Lung microvascular endothelial cell (primary cell): ENCODE results near the gene UPK3A. TPM values are rescaled to one million over a fixed set of nuclear protein-coding genes. Genes with fewer than 3 reads are reported as not detected.
"Not testable (repeated sequence)": the region's sequence is repeated elsewhere in the genome, so short reads cannot be mapped to it uniquely, and the experiment has no call there.

Experiments used
- DNase-seq, 2 donors: peaks; one replicate each; pipeline versions ENCODE4 v3.0.0 to v3.0.0-alpha.2; 2010; ENCODE audit warnings: low read depth in 2 of 2
- total RNA-seq: library from RNA; depleted of rRNA; stranded (reverse); fragments of >200 nt; gene quantifications from 2 replicates; pipeline ENCODE4 v1.2.1, GENCODE V29; 2014

The UPK3A gene
- total RNA-seq, 1 donor from 2014 or later: not detected

DNA sequence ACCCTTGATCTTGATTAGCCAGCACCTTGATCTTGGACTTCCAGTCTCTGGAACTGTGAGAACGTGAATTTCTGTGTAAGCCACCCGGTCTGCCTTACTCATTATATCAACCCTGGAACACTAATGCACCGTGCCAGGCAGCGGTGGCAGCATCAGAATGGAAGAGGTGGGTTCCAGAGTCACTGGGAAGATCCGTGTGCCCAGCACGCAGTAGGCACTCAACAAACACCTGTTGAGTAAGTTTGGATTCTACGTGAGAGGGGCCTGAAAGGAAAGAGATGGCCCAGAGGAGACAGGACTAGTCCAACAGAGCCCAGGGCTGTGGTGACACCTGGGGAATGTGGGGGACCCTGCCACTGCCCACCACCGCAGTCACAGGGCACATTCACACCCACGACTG is 6.6 kb upstream of the UPK3A start:
- no peak for DNase-seq

DNA sequence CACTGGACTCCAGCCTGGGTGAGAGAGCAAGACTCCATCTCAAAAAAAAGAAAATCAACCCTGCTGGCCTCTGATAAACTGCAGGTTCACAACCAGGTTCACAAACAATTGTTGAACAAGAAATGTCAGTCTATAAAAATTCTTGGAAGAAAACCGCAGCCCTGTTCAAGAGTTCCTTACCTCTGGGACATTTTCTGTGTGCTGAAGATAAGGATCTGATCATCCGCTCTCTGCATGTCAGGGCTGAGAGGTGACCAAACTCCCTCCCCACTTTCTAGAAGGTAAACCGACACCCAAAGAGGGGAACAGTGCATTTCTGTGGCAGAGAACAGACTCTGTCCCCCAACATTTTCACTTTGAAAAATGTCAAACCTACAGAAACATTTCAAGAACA is 4.2 kb upstream of the UPK3A start:
- no peak for DNase-seq

DNA sequence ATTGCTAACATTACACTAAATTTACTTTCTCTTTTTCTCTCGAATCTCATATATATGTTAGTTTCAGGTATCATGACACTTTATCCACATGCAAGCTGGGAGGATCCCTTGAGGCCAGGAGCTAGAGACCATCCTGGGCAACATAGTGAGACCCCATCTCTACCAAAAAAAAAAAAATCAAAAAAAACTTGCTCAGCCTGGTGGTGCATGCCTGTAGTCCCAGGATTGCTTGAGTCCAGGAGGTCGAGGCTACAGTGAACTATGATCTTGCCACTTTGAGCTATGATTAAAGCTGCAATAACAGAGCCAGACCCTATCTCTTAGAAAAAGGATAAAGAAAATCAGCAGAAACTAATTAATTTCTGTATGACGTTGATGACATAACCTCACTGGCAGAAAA is 3.7 kb upstream of the UPK3A start:
- no peak for DNase-seq

DNA sequence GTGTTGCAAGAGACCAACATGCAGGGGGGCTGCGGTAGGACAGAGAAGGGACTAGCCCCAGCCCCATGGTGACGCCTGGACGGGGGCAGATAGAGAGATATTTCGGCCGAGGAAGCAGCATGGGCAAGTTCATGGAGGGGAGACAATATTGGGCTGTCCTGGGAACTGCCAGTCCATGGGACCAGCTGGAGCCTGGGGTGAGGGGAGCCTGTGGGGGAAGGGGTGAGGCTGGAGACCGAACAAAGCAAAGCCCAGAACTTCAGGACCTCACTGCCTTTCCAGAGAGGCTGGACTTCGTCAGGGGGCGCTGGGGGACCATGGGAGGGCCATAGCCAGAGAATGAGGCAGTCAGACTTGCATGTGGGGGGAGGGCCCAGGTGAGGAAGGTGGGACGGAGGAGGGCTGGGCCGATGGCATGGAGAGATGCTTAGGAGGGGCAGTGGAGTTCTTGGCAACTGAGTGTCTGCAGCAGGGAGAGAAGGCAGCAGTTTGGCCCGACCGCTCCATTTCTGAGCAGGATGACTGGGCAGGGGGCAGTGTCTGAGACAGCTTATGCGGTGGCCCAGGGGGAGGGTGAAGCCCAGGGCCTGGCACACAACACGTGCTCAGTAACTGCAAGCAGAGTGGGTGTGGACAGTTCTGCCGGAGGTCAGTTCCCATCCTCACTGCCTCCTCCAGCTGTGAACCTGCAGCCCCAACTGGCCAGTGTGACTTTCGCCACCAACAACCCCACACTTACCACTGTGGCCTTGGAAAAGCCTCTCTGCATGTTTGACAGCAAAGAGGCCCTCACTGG is 712 bp downstream of the UPK3A start:
- DNase-seq: peak in 1 of 2 donors; percentile 35

DNA sequence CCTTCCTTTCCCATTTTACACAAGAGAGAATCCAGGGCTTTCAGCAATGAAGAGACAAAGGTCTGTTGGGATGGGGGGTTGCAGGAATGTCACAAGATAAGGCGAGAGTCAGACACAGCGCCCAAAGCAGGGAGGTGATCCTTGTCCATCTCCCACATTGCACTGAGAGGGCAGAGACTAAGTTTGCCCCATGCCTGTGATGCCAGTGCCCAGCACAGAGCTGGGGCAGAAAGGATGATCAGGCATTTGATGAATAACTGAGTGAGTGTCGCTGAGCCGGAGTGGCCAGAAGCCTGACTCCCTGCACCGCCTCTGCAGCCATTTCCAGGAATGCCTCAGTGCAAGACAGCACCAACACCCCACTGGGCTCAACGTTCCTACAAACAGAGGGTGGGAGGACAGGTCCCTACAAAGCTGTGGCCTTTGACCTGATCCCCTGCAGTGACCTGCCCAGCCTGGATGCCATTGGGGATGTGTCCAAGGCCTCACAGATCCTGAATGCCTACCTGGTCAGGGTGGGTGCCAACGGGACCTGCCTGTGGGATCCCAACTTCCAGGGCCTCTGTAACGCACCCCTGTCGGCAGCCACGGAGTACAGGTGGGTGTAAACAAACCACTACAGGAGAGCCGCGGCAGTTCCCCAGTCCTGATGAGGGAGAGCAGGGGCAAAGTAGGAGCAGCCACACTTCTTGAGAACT is 2.3 kb downstream of the UPK3A start:
- no peak for DNase-seq

DNA sequence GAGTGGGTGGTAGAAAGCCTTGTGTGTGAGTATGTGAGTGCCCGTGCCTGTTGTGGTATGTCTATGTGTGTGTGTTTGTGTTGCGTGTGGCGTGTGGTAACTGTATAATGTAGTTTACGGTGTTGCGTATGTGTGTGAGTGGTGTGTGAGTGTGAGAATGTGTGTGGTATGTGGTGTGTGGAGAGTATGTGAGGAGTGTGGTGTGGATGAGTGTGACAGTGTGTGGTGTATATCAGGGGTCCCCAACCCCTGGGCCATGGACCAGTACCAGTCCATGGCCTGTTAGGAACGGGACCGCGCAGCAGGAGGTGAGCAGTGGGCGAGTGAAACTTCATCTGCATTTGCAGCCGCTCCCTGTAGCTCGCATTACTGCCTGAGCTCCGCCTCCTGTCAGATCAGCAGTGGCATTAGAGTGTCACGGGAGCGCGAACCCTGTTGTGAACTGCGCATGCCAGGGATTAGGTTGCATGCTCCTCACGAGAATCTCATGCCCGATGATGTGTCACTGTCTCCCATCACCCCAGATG is 5.7 kb downstream of the UPK3A start:
- DNase-seq: peak in 1 of 2 donors; percentile 23

DNA sequence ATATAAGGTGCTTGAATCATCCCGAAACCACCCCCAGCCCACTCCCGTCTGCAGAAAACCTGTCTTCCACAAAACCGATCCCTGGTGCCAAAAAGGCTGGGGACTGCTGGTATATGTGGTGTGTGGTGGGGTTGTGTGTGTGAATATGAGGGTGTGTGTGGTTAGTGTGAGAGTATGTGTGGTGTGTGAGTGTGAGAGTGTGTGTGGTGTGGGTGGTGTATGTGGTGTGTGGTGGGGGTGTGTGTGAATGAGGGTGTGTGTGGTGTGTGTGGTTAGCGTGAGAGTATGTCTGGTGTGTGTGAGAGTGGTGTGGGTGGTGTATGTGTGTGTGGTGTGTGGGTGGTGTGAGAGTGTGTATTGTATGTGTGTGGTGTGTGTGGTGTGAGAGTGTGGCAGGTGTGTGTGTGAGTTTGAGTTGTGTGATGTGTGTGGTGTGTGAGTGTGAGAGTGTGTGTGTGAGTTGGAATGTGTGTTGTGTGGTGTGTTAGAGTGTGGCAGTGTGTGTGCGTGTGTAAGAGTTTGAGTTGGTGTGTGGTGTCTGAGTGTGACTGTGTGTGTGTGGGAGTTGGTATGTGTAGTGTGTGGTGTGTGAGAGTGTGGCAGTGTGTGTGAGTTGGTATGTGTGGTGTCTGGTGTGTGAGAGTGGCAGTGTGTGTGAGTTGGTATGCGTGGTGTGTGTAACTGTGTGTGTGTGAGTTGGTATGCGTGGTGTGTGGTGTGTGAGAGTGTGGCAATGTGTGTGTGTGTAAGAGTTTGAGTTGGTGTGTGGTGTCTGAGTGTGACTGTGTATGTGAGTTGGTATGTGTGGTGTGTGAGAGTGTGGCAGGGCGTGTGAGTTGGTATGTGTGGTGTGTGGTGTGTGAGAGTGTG is 6.5 kb downstream of the UPK3A start:
- DNase-seq: no peak

DNA sequence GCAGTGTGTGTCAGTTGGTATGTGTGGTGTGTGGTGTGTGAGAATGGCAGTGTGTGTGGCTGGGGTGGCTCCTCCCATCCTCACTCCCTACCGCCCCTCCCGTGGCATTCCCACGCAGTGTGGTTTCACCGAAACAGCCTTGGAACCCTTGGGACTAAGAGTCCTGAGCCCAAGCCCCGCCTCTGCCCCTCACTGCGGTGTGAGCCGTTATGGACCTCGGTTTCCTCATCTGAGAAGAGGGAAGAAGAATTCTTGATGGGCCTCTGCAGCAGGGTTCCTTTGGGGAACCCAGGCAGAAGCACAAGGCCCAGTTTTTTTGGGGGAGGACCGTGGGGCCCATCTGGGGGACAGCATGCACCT is 7.2 kb downstream of the UPK3A start:
- DNase-seq: no peak

DNA sequence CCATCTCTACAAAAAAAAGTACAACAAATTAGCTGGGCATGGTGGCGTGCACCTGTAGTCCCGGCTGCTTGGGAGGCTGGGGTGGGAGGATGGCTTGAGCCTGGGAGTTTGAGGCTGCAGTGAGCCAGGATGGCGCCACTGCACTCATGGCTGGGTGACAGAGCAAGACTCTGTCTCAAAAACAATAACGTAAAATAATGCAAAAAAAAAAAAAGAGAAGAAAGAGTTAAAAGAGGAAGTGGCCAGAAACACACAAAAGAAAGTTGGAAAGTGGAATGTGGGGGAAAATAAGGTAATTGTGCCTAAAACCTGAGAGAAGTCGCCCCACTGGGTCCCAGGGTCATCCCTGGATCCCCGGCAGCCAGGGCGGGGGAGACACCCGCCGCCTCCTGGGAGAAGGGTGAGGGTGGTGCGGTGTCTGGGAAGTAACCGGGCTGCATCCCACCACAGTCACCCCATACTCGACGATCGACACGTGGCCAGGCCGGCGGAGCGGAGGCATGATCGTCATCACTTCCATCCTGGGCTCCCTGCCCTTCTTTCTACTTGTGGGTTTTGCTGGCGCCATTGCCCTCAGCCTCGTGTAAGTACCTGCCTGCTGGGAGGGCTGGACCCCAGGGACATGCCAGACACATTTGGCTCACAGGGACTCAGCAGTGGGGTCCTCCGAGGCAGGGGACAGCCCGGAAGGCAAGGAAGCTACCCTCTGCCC is 8.1 kb downstream of the UPK3A start:
- DNase-seq: no peak

DNA sequence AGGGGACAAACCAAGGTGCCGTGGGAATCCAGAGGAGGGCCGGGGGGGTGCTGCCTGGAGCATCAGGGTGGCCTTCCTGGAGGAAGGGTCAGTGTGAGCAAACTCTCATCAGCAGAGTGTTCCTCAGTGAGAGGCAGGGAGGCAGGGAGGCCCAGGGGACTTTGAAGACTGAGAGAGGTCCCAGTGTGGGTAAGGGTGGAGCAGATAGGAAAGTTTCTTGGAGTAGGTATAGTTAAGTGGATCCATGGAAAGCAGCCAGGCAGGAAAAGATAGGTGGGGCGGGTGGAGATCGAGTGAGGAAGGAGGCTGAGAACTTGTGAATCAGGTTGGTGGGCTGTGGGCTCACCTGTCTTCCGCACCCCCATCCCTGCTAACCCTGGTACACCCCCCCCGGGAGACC is 9.3 kb downstream of the UPK3A start:
- no peak for DNase-seq

DNA sequence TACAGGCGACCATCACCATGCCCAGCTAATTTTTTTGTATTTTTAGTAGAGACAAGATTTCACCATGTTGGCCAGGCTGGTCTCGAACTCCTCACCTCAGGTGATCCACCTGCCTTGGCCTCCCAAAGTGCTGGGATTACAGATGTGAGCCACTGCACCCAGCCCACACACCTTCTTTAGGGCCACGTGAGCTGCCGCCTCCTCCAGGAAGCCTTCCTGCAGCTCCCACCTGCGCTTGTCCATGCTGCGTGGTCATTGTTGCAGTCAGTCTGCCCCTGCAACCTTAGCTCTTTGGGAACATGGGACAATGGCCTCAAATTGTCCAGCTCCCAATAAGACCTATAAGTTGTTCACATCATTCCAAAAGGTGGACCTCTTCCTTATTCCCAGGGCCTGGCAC is 10.3 kb downstream of the UPK3A start:
- DNase-seq: not testable (repeated sequence)

DNA sequence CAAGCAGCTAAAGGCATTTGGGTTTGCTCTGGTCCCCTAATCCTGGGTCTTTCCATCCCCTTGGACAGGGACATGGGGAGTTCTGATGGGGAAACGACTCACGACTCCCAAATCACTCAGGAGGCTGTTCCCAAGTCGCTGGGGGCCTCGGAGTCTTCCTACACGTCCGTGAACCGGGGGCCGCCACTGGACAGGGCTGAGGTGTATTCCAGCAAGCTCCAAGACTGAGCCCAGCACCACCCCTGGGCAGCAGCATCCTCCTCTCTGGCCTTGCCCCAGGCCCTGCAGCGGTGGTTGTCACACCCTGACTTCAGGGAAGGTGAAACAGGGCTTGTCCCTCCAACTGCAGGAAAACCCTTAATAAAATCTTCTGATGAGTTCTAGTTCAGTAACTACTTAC is 10.7 kb downstream of the UPK3A start:
- DNase-seq: no peak

DNA sequence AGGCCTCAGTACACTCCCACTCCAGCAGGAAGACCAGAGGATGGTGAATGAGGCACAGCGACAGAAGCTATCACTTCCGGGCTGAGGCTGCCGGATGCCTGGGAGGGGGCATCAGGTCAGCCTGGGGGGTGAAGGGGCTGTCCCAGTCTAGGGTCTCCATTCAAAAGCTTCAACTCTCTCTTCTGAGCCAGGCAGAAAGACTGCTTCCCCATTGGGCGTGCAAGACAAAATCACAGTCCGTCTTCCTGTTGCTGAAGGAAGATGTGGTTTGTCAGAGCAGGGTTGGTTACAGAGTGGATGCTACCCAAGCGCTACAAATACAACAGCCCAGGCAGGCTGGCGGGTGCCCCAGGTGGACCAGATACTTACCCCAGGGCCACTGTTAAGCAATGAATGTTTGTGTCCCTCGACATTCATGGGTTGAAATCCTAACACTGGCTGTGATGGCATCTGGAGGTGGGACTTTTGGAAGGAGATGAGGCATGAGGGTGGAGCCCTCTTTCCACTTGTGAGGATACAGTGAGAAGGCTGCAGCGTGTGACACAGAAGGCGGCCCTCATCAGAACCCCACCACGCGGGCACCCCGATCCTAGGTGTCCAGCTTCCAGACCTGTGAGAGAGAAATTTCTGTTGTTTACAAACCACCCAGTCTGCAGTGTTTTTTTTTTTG is 12.0 kb downstream of the UPK3A start:
- DNase-seq: no peak

DNA sequence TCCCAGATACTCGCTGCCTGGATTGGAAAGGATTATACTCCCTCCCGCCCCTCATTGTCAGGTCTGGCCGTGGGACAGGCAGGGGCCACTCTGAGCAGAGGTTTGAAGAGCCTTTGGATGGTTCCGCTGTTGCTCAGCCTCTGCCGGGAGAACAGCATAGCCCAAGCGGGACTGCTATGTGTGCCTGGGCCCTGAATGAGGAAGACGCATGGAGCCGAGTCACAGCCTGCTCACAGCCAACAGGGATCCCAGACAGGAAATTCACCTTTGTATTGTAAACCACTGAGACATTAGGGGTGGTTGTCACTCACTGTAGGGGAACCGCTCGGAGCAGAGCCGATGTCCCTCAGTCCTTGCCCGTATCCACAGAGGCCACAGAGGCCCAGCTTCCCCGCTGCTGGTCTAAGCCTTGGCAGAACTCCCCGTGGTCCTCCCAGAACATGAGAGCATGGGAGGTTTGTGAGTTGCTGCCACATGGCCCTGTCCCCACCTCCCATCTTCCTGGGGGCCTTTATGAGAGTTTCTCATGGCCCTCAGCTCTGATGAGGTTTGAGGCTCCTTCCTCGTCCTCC is 14.3 kb downstream of the UPK3A start:
- no peak for DNase-seq

DNA sequence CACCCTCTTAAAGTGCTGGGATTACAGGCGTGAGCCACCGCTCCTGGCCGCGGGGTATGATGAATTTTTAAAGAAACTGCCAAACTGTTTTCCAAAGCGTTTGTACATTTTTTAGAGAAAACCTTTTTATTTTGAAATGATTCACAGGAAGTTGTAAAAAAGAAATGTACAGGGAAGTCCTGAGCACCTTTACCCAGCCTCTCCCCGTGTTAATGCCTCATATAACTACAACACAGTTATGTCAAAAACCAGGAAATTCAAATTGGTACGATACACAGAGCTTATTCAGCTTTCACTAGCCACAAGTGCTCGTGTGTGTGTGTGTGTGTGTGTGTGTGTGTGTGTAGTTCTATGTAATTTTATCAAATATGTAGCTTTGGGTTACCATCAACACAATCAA is 18.0 kb downstream of the UPK3A start:
- DNase-seq: no peak

DNA sequence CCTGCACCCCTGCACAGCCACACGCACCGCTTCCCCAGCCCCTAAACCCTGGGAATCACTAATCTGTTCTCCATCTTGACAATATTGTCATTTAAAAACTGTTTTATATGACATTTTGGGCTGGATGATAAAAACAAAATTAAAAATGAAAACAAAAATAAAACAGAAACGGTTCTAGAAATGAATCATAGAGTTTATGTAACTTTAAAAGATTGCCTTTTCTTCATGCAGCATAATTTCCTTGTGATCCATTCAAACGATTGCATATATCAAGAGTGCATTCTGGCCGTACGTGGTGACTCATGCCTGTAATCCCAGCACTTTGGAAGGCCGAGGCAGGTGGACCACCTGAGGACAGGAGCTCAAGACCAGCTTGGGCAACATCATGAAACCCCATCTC is 18.4 kb downstream of the UPK3A start:
- DNase-seq: no peak

DNA sequence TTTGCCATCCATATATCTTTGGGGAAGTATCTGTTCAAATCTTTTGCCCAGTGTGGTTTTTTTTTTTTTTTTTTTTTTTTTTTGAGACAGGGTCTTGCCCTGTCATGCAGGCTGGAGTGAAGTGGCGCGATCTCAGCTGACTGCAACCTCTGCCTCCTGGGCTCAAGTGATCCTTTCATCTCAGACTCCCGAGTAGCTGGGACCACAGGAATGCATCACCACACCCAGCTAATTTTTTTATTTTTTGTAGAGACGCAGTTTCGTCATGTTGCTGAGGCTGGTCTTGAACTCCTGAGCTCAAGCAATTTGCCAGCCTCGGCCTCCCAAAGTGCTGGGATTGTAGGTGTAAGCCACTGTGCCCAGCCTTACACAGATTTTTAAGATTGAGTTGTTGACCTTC is 20.2 kb downstream of the UPK3A start:
- DNase-seq: no peak

DNA sequence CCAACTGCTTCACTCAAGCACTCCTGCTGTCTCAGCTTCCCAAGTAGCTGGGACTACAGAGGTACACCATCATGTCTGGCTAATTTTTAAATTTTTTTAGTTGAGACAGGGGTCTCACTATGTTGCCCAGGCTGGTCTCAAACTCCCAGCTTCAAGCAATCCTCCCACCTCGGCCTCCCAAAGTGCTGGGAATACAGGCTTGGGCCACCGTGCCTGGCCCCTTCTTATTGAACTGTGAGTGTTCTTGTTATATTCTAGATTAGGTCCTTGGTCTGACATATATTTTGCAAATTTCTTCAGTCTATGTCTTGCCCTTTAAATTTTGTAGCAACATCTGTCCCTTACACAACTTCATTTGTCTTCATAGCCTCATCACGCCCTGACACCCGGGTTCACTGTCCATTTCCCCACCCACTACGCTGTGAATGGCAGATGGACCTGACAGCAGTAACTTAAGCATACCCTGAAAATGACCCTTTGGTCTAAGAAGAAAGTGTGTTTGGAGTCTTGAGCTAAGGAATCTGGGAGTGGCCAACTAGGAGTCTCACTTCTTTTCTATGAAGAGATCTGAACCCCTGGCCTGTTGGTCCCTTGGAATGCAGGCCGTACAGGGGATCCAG is 20.8 kb downstream of the UPK3A start:
- DNase-seq: no peak

DNA sequence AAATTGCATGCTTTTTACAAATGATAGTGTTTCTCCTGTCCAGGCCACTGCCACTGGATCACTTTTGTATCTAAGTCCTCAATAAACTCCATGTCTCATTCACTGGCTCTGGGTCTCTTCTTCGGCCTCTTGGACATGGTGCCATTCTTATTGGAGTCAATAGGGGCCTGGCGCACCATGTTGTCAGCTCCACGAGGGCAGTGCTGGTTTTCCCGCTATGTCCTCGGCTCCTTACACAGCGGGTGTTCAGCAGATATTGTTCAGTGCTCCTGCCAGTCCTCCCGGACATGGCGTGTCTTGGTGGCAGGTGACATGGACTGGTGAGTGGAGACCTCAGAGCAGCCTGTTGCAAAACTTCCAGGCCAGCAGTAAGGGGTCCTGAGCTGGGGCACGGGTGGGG is 21.4 kb downstream of the UPK3A start:
- no peak for DNase-seq

DNA sequence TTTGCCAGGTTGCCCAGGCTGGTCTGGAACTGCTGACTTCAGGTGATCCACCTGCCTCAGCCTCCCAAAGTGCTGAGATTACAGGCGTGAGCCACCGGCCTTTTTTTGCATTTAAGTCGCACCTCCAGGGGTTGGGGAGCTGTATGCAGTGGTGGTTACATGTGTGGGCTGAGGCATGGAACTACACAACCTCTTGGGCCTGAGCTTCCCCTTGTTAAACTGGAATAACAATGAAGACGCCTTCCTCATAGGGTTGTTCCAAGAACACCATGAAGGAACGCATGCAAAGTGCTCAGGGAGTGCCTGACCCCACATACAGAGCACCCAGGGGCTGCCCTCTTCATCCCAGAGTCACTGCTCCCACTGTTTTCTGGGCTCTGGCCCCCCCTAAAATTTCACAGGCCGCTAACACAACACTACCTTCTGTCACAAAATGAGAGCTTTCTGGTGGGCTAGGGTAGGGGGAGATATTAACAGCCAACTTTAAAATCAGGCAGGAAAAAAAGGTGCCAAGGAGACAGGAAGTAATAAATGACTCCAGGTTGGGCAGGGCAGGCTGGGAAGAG is 23.7 kb downstream of the UPK3A start:
- DNase-seq: no peak
